Neuronal stem cell (in vitro differentiated cells): ENCODE data around the gene FBXW7.

Source experiments
- DNase-seq: peaks from one replicate; pipeline ENCODE4 v3.0.0-alpha.2; 2013; ENCODE audit warnings: low spot score
- H2AFZ ChIP-seq: one replicate; pipeline ENCODE4 v1.6.1; 2013; ENCODE audit warnings: mild to moderate bottlenecking, low read length, inconsistent platforms
- H2AK5ac ChIP-seq: 2 replicates; pipeline ENCODE4 v1.6.1; 2013; ENCODE audit warnings: low read depth, mild to moderate bottlenecking, inconsistent platforms, low read length, moderate library complexity, mixed read lengths
- H2BK120ac ChIP-seq: 2 replicates; pipeline ENCODE4 v1.6.1; 2013; ENCODE audit warnings: low read depth, mild to moderate bottlenecking, inconsistent platforms, low read length, moderate library complexity, mixed read lengths
- H2BK12ac ChIP-seq: one replicate; pipeline ENCODE4 v1.6.1; 2013; ENCODE audit warnings: low read length, inconsistent platforms
- H2BK15ac ChIP-seq: 2 replicates; pipeline ENCODE4 v1.6.1; 2013; ENCODE audit warnings: mild to moderate bottlenecking, low read length, inconsistent platforms, mixed read lengths
- H2BK5ac ChIP-seq: one replicate; pipeline ENCODE4 v1.6.1; 2013; ENCODE audit warnings: inconsistent platforms, mild to moderate bottlenecking, low read length, moderate library complexity
- H3K14ac ChIP-seq: one replicate; pipeline ENCODE4 v1.6.1; 2013; ENCODE audit warnings: low read length, inconsistent platforms
- H3K18ac ChIP-seq: 2 replicates; pipeline ENCODE4 v1.6.1; 2013; ENCODE audit warnings: low read length, inconsistent platforms
- H3K23ac ChIP-seq: 2 replicates; pipeline ENCODE4 v1.6.1; 2013; ENCODE audit warnings: low read depth, mild to moderate bottlenecking, mixed read lengths, low read length, inconsistent platforms; ENCODE audit not compliant: poor library complexity
- H3K27ac ChIP-seq: replicated peaks from 3 replicates; pipeline ENCODE4 v1.5.1; 2013; ENCODE audit warnings: low read length, inconsistent platforms
- H3K27me3 ChIP-seq, 3 experiments: 2 replicates each; pipeline ENCODE4 v1.6.1; 2013; ENCODE audit warnings: low read length in 3 of 3, mild to moderate bottlenecking in 2 of 3, inconsistent platforms in 1 of 3, low read depth in 1 of 3, mixed read lengths in 1 of 3, moderate library complexity in 1 of 3; ENCODE audit not compliant: control insufficient read depth in 3 of 3, insufficient read depth in 3 of 3
- H3K36me3 ChIP-seq, 2 donors: replicated peaks in 1 of 2; 2 replicates each; pipeline ENCODE4 v1.6.1; 2013; ENCODE audit warnings: low read length in 2 of 2; ENCODE audit not compliant: control insufficient read depth in 2 of 2, insufficient read depth in 2 of 2
- H3K4ac ChIP-seq: 2 replicates; pipeline ENCODE4 v1.6.1; 2013; ENCODE audit warnings: inconsistent platforms, mild to moderate bottlenecking, low read length, moderate library complexity
- H3K4me1 ChIP-seq, 2 donors: 1 replicate in 1 of 2; 2 replicates in 1 of 2; pipeline ENCODE4 v1.6.1; 2013; ENCODE audit warnings: low read length in 2 of 2, low read depth in 1 of 2; ENCODE audit not compliant: control insufficient read depth in 2 of 2, insufficient read depth in 1 of 2
- H3K4me2 ChIP-seq: one replicate; pipeline ENCODE4 v1.6.1; 2013; ENCODE audit warnings: mild to moderate bottlenecking, low read length, inconsistent platforms; ENCODE audit not compliant: insufficient read depth, poor library complexity, severe bottlenecking
- H3K4me3 ChIP-seq, 2 donors: 2 replicates each; pipeline ENCODE4 v1.5.1; 2013; ENCODE audit warnings: low read length in 2 of 2, mild to moderate bottlenecking in 2 of 2, inconsistent platforms in 1 of 2, moderate library complexity in 1 of 2
- H3K79me1 ChIP-seq: one replicate; pipeline ENCODE4 v1.6.1; 2013; ENCODE audit warnings: low read depth, mild to moderate bottlenecking, inconsistent platforms, low read length, moderate library complexity
- H3K9ac ChIP-seq: one replicate; pipeline ENCODE4 v1.6.1; 2013; ENCODE audit warnings: mild to moderate bottlenecking, low read depth, low read length, inconsistent platforms; ENCODE audit not compliant: poor library complexity
- H3K9me3 ChIP-seq, 2 donors: replicated peaks in 1 of 2; 2 replicates each; pipeline versions ENCODE3 to v1.6.1; 2013; ENCODE audit warnings: low read length in 2 of 2, mild to moderate bottlenecking in 2 of 2, inconsistent platforms in 1 of 2, low read depth in 1 of 2, mixed read lengths in 1 of 2, moderate library complexity in 1 of 2; ENCODE audit not compliant: control insufficient read depth in 2 of 2, insufficient read depth in 1 of 2
- H4K8ac ChIP-seq: one replicate; pipeline ENCODE4 v1.6.1; 2013; ENCODE audit warnings: low read depth, mild to moderate bottlenecking, inconsistent platforms, low read length, moderate library complexity
- H4K91ac ChIP-seq: one replicate; pipeline ENCODE4 v1.6.1; 2013; ENCODE audit warnings: low read length, low read depth, mild to moderate bottlenecking, inconsistent platforms; ENCODE audit not compliant: poor library complexity
- WGBS, 2 donors: extraction: QIAGEN DNeasy Blood & Tissue Kit; methylation state at CpG; one replicate each; pipeline ENCODE4 v1.1.7; 2013; ENCODE audit warnings: missing lambda C conversion rate in 2 of 2, mixed read lengths in 1 of 2; ENCODE audit not compliant: insufficient read length in 2 of 2, insufficient replicate concordance in 1 of 2; ENCODE audit errors: extremely low coverage in 2 of 2; 5-methylcytosine and 5-hydroxymethylcytosine counted together

The FBXW7 gene

DNA sequence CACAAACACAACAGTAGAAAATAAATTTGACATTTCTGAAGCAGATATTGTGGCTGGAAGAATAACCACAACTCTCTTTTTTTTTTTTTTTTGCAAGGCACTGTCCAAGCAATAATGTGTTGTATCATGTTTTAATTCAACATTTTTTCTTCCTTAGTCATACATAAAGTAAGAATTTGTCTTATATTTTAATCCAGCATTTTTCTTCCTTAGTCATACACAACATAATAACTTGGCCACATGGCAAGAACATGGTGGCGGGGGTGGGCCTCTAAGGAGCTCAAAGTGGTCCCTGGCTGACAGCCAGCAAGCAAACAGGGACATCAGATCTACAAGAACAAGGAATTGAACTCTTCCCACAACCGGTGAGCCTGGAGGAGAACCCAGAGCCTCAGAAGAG lies 20.2 kb downstream of the FBXW7 start:
- Histone ChIP-seq H2AFZ (no peak overlapping the region), H4K91ac (no peak overlapping the region), H2BK5ac (no peak overlapping the region), H2BK12ac (no peak overlapping the region), H3K4me3 (no peak overlapping the region), H3K79me1 (peaks cover 2% of the 10 kb centered on the region), H3K9me3 (peaks cover 0 to 5% of the 10 kb centered on the region in 2 donors), H3K18ac (no peak overlapping the region), H3K23ac (no peak overlapping the region), H2BK15ac (no peak overlapping the region), H3K14ac (no peak overlapping the region), H3K36me3 (no peaks in the 10 kb centered on the region), H3K4me1 (peaks cover 0 to 5% of the 10 kb centered on the region in 2 donors), H3K27ac (no peak overlapping the region), H4K8ac (no peak overlapping the region), H3K4ac (no peak overlapping the region), H3K4me2 (no peak overlapping the region), H2AK5ac (no peak overlapping the region), H3K27me3 (no peaks in the 10 kb centered on the region), H2BK120ac (no peak overlapping the region), H3K9ac (no peak overlapping the region)
- DNase-seq = no peak
- no CpG with 5 or more reads among the region's 2 CpGs for WGBS, 2 donors

GRCh38 chr4:152514356-152514755 lies 21.5 kb downstream of the FBXW7 start:
- H4K8ac ChIP-seq = no peak overlapping the region
- no peaks in the 10 kb centered on the region for H3K27me3 ChIP-seq
- no peak overlapping the region for H3K18ac ChIP-seq
- H3K4ac ChIP-seq = no peak overlapping the region
- peaks cover 0 to 2% of the 10 kb centered on the region in 2 donors for H3K9me3 ChIP-seq
- H3K27ac ChIP-seq = no peak overlapping the region
- no peak overlapping the region for H2AFZ ChIP-seq
- no peak overlapping the region for H2BK120ac ChIP-seq
- DNase-seq = no peak
- H2BK15ac ChIP-seq = no peak overlapping the region
- peaks cover 2% of the 10 kb centered on the region for H3K79me1 ChIP-seq
- H3K4me3 ChIP-seq = no peak overlapping the region
- H4K91ac ChIP-seq = no peak overlapping the region
- H3K36me3 ChIP-seq = no peaks in the 10 kb centered on the region
- H3K4me2 ChIP-seq = no peak overlapping the region
- no peak overlapping the region for H3K14ac ChIP-seq
- H3K23ac ChIP-seq = no peak overlapping the region
- no peak overlapping the region for H2BK5ac ChIP-seq
- H3K4me1 ChIP-seq = peaks cover 0 to 5% of the 10 kb centered on the region in 2 donors
- H2BK12ac ChIP-seq = no peak overlapping the region
- no peak overlapping the region for H3K9ac ChIP-seq
- no peak overlapping the region for H2AK5ac ChIP-seq

- H4K8ac ChIP-seq = no peak overlapping the region
- no peak overlapping the region for H3K4me3 ChIP-seq
- H3K23ac ChIP-seq = no peak overlapping the region
- peaks cover 2% of the 10 kb centered on the region for H3K79me1 ChIP-seq
- no CpG with 5 or more reads among the region's 7 CpGs for WGBS, 2 donors
- H2AK5ac ChIP-seq = no peak overlapping the region
- no peaks in the 10 kb centered on the region for H3K36me3 ChIP-seq
- H3K18ac ChIP-seq = no peak overlapping the region
- H2AFZ ChIP-seq = no peak overlapping the region
- H3K4me2 ChIP-seq = no peak overlapping the region
- DNase-seq = no peak
- H3K14ac ChIP-seq = no peak overlapping the region
- peaks cover 0 to 5% of the 10 kb centered on the region in 2 donors for H3K4me1 ChIP-seq
- no peak overlapping the region for H3K4ac ChIP-seq
- H2BK12ac ChIP-seq = no peak overlapping the region
- H2BK5ac ChIP-seq = no peak overlapping the region
- H3K27ac ChIP-seq = no peak overlapping the region
- H3K9me3 ChIP-seq = peaks cover 0 to 2% of the 10 kb centered on the region in 2 donors
- no peaks in the 10 kb centered on the region for H3K27me3 ChIP-seq
- H2BK15ac ChIP-seq = no peak overlapping the region
- no peak overlapping the region for H3K9ac ChIP-seq
- H4K91ac ChIP-seq = no peak overlapping the region
- no peak overlapping the region for H2BK120ac ChIP-seq
Observed at GRCh38 chr4:152513078-152513477, 22.8 kb downstream of the FBXW7 start.

DNA sequence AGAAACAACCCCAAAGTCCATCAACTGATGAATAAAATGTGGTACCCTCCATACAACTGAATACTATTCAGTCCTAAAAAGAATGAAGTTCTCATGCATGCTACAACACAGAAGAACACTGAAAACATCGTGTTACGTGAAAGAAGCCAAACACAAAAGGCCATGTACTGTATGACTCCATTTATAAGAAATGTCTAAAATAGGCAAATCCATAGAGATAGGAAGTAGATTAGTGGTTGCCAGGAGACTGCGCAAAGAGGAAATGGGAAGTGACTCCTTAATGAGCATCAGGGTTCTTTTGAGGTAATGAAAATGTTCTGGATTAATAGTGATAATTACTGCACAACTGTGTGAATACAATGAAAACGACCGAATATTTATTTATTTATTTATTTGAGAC lies 23.4 kb downstream of the FBXW7 start:
- no peak for DNase-seq
- Histone ChIP-seq H3K9ac (no peak overlapping the region), H3K79me1 (peaks cover 2% of the 10 kb centered on the region), H3K4me2 (no peak overlapping the region), H2AK5ac (no peak overlapping the region), H3K27ac (no peak overlapping the region), H2BK12ac (no peak overlapping the region), H3K14ac (no peak overlapping the region), H3K36me3 (no peaks in the 10 kb centered on the region), H3K27me3 (no peaks in the 10 kb centered on the region), H4K8ac (no peak overlapping the region), H2BK15ac (no peak overlapping the region), H3K4me3 (no peak overlapping the region), H3K4ac (no peak overlapping the region), H4K91ac (no peak overlapping the region), H2BK5ac (no peak overlapping the region), H2BK120ac (no peak overlapping the region), H3K18ac (no peak overlapping the region), H3K9me3 (peaks cover 0 to 2% of the 10 kb centered on the region in 2 donors), H3K23ac (no peak overlapping the region), H2AFZ (no peak overlapping the region), H3K4me1 (peaks cover 0 to 5% of the 10 kb centered on the region in 2 donors)
- WGBS, 2 donors = no CpG with 5 or more reads among the region's 5 CpGs
